SKM-1 treated with dmso at 0.1 percent for 144 hours (cell line): Measurements from ENCODE around the gene HEYL.
A peak's percentile ranks its signal among the peaks of the same experiment; 100 is the strongest.
"Not testable (repeated sequence)": the region's sequence is repeated elsewhere in the genome, so short reads cannot be mapped to it uniquely, and the experiment has no call there.

Experiments used
- DNase-seq: peaks from one replicate; lab custom pipeline; 2025; ENCODE audit not compliant: unreplicated experiment; lab: John Stamatoyannopoulos, UW

HEYL gene

GRCh38 chr1:39613250-39613649, 26.2 kb downstream of the HEYL start:
- DNase-seq, result no peak

GRCh38 chr1:39609618-39610331, 29.7 kb downstream of the HEYL start:
- DNase-seq, result peak; percentile 78

DNA sequence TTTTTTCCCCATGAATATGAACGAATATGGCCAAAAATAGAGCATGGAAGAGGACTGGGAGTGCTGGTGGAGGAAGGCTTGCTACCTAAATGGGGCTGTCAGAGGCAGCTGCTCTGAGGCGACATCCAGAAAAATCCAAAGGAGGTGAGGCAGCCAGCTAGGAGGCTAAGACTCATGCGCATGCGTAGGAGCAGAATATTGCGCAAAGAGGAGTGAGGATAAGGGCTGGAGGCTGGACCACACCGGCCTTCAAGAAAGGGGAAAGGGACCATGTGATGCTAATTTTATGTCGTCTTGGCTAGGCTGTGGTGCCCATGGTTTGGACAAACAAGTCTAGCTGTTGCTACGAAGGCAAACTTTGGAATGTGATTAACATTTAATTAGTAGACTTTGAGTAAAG, 30.5 kb downstream of the HEYL start:
- DNase-seq, result no peak

- DNase-seq, result not testable (repeated sequence)
Observed at GRCh38 chr1:39603677-39604076, 35.8 kb downstream of the HEYL start.

GRCh38 chr1:39601667-39602255, 37.7 kb downstream of the HEYL start:
- not testable (repeated sequence) for DNase-seq

GRCh38 chr1:39596163-39596562, 43.3 kb downstream of the HEYL start:
- DNase-seq, result no peak

- no peak for DNase-seq
Observed at GRCh38 chr1:39593386-39593785, 46.1 kb downstream of the HEYL start.

- DNase-seq, result no peak
Observed at GRCh38 chr1:39592069-39592468, 47.4 kb downstream of the HEYL start.

DNA sequence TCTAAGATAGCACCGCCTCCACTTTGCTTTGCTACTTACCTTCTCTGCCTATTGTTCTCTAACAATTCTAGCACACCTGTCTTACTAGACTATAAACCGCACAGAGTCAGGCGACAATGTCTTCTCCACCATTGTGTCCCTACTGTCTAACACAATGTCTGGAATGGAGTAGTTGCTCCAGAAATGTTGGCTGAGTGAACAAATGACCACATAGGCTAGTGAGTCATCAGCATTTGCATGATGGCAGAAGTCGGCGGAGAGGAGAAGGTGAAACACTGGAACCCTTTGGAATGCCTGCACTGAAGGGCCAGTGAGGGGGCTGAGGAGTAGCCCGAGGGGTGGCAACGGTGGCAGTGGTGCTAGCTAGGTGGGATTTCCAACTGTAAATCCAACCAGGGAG, 48.9 kb downstream of the HEYL start:
- no peak for DNase-seq

- no peak for DNase-seq
Observed at GRCh38 chr1:39585933-39586332, 53.5 kb downstream of the HEYL start.

- no peak for DNase-seq
Observed at GRCh38 chr1:39576016-39576657, 63.3 kb downstream of the HEYL start.

- peak; percentile 9 for DNase-seq
Observed at GRCh38 chr1:39575191-39576015, 64.0 kb downstream of the HEYL start.

GRCh38 chr1:39574646-39575045, 64.8 kb downstream of the HEYL start:
- DNase-seq, result no peak
